ENCODE measurements around the gene DYNC1LI1. TPM values are rescaled to one million over a fixed set of nuclear protein-coding genes. Genes with fewer than 3 reads are reported as not detected.

Gene DYNC1LI1
- total RNA-seq, 2 donors from 2014 or later: 41.6 to 42.5 TPM

GRCh38 chr3:32484436-32484835, 86.2 kb downstream of the DYNC1LI1 start:
- H3K27ac ChIP-seq (ENCODE audit: low read depth, low read length): no peak overlapping the region
- H3K36me3 ChIP-seq (ENCODE audit: control insufficient read depth, insufficient read depth, low read length): peaks cover 39% of the 10 kb centered on the region
- no peak overlapping the region for H3K4me3 ChIP-seq (ENCODE audit: low read length)
- TF ChIP-seq CTCF (conservative IDR thresholded peaks at IDR 0.05): no peak
- H3K36me3 Mint-ChIP-seq (ENCODE audit: low read depth): peaks cover 34% of the 10 kb centered on the region
- H3K27ac Mint-ChIP-seq: no peak overlapping the region
- DNase-seq: no peak
- no peaks in the 10 kb centered on the region for H3K9me3 ChIP-seq (ENCODE audit: control insufficient read depth, low read length)
- peaks cover 3% of the 10 kb centered on the region for H3K4me1 Mint-ChIP-seq
- no peaks in the 10 kb centered on the region for H3K27me3 Mint-ChIP-seq (ENCODE audit: insufficient read depth)
- H3K27me3 ChIP-seq (ENCODE audit: control insufficient read depth, insufficient read depth, low read length, poor library complexity, severe bottlenecking): no peaks in the 10 kb centered on the region
- no peak overlapping the region for H3K4me3 Mint-ChIP-seq
- H3K4me1 ChIP-seq (ENCODE audit: control insufficient read depth, insufficient read depth, low read length): no peaks in the 10 kb centered on the region
- no peak overlapping the region for H3K9ac ChIP-seq (ENCODE audit: extremely low read depth, low read length, poor library complexity, severe bottlenecking)
- WGBS, 2 experiments (ENCODE audit: insufficient coverage in 1 of 2, insufficient read length in 1 of 2): 93 to 94% methylated on average over 4 to 6 of the region's 6 CpGs
- no peaks in the 10 kb centered on the region for H3K9me3 Mint-ChIP-seq

- H3K36me3 ChIP-seq (ENCODE audit: control insufficient read depth, insufficient read depth, low read length): peaks cover 39% of the 10 kb centered on the region
- H3K27ac Mint-ChIP-seq: no peak overlapping the region
- peak; percentile 30 for TF ChIP-seq CTCF (conservative IDR thresholded peaks at IDR 0.05)
- H3K9ac ChIP-seq (ENCODE audit: extremely low read depth, low read length, poor library complexity, severe bottlenecking): no peak overlapping the region
- H3K4me3 Mint-ChIP-seq: no peak overlapping the region
- WGBS, 2 experiments (ENCODE audit: insufficient coverage in 1 of 2, insufficient read length in 1 of 2): 60% methylated on average over 1 of the region's 1 CpG; no CpG with 5 or more reads in 1 of the 2 experiments
- H3K27me3 Mint-ChIP-seq (ENCODE audit: insufficient read depth): no peaks in the 10 kb centered on the region
- H3K4me3 ChIP-seq (ENCODE audit: low read length): no peak overlapping the region
- H3K27me3 ChIP-seq (ENCODE audit: control insufficient read depth, insufficient read depth, low read length, poor library complexity, severe bottlenecking): no peaks in the 10 kb centered on the region
- no peak overlapping the region for H3K27ac ChIP-seq (ENCODE audit: low read depth, low read length)
- no peaks in the 10 kb centered on the region for H3K9me3 Mint-ChIP-seq
- peaks cover 40% of the 10 kb centered on the region for H3K36me3 Mint-ChIP-seq (ENCODE audit: low read depth)
- DNase-seq: no peak
- H3K4me1 ChIP-seq (ENCODE audit: control insufficient read depth, insufficient read depth, low read length): no peaks in the 10 kb centered on the region
- H3K9me3 ChIP-seq (ENCODE audit: control insufficient read depth, low read length): no peaks in the 10 kb centered on the region
- peaks cover 3% of the 10 kb centered on the region for H3K4me1 Mint-ChIP-seq
These were observed 86.9 kb downstream of the DYNC1LI1 start for GRCh38 chr3:32483772-32484171.

GRCh38 chr3:32482693-32483092, 88.0 kb downstream of the DYNC1LI1 start:
- WGBS, 2 experiments (ENCODE audit: insufficient coverage in 1 of 2, insufficient read length in 1 of 2): 100% methylated on average over 1 of the region's 1 CpG
- peaks cover 3% of the 10 kb centered on the region for H3K4me1 Mint-ChIP-seq
- Histone ChIP-seq H3K9me3 (ENCODE audit: control insufficient read depth, low read length) (no peaks in the 10 kb centered on the region), H3K4me3 (ENCODE audit: low read length) (no peak overlapping the region), H3K27me3 (ENCODE audit: control insufficient read depth, insufficient read depth, low read length, poor library complexity, severe bottlenecking) (no peaks in the 10 kb centered on the region), H3K9ac (ENCODE audit: extremely low read depth, low read length, poor library complexity, severe bottlenecking) (no peak overlapping the region), H3K27ac (ENCODE audit: low read depth, low read length) (no peak overlapping the region), H3K4me1 (ENCODE audit: control insufficient read depth, insufficient read depth, low read length) (no peaks in the 10 kb centered on the region), H3K36me3 (ENCODE audit: control insufficient read depth, insufficient read depth, low read length) (peaks cover 37% of the 10 kb centered on the region)
- H3K27ac Mint-ChIP-seq: no peak overlapping the region
- TF ChIP-seq CTCF (conservative IDR thresholded peaks at IDR 0.05): no peak
- H3K27me3 Mint-ChIP-seq (ENCODE audit: insufficient read depth): no peaks in the 10 kb centered on the region
- peaks cover 38% of the 10 kb centered on the region for H3K36me3 Mint-ChIP-seq (ENCODE audit: low read depth)
- no peak for DNase-seq
- H3K4me3 Mint-ChIP-seq: no peak overlapping the region
- H3K9me3 Mint-ChIP-seq: no peaks in the 10 kb centered on the region

Data from endodermal cell (in vitro differentiated cells).